ENCODE results near the gene SGTA. TPM values are rescaled to one million over a fixed set of nuclear protein-coding genes. Genes with fewer than 3 reads are reported as not detected.
A peak's percentile ranks its signal among the peaks of the same experiment; 100 is the strongest.

SGTA gene
- total and polyA plus RNA-seq, 12 donors, result 28.2 to 104 (median 54.9) TPM

DNA sequence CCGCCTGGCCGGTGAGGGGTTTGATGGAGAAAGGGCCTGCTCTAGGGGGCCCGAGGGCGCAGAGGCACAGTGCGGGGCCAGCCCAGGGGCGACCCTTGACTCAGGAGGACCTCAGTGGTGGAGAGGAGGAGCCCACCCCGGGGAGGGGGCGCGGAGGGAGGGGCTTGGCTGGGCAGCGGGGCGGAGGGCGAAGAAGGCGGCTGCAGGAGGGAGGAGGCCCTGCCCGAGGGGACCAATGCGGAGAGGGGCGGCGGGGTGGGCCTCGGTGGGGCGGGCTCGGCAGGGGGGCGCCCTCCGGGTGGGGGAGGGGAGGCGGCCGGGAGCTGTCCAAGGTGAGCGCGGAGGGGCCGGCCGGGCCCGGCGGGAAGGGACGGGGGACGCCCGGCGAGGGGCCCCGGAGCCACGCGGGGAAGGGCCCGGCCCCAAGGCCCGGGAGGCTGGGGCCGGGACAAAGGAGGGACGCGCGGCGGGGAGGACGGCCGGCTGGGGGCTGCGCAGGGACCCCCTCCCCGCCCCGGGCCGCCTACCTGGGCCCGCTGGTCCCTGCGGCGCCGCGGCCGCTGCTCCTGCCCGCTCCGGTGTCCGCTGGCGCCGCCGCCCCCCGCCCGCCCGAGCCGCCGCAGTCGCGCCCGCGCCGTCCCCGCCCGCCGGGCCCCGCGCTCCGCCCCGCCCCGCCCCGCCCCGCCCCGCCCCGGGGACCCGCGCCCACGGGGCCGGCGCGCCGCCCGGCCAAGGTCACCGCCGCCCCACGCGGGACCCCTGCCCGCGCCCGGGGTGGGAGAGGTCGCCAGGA, 62.1 kb downstream of the SGTA start, which contains the start of gene DIRAS1:
DIRAS1 (minus strand) TSS at position 596 of the 793 bp plus-strand sequence. CDS start 3,566 bp downstream, outside the sequence.
- Histone ChIP-seq H3K36me3 (replicated peaks in 1 of 2) (no peaks in the 10 kb centered on the region), H3K27ac (no peak within 1 kb of the TSS), H3K4me3 (peak within 1 kb of the TSS in 1 of 4 donors; percentile 54), H3K9me3 (replicated peaks in 1 of 3) (no peaks in the 10 kb centered on the region), H3K4me1 (replicated peaks in 1 of 2) (peaks cover 12 to 24% of the 10 kb centered on the region in 2 donors), H3K27me3 (no peaks in the 10 kb centered on the region)
- DNase-seq, result no peak
- 0 to 7% (median 1%) methylated on average over 4 to 58 of the region's 100 CpGs for WGBS, 4 donors
- intact Hi-C loops (cut with DNase I), result no loop called here
- TF ChIP-seq POLR2A (IDR thresholded peaks at IDR 0.05), result no peak
- TF ChIP-seq, protein P1, sequence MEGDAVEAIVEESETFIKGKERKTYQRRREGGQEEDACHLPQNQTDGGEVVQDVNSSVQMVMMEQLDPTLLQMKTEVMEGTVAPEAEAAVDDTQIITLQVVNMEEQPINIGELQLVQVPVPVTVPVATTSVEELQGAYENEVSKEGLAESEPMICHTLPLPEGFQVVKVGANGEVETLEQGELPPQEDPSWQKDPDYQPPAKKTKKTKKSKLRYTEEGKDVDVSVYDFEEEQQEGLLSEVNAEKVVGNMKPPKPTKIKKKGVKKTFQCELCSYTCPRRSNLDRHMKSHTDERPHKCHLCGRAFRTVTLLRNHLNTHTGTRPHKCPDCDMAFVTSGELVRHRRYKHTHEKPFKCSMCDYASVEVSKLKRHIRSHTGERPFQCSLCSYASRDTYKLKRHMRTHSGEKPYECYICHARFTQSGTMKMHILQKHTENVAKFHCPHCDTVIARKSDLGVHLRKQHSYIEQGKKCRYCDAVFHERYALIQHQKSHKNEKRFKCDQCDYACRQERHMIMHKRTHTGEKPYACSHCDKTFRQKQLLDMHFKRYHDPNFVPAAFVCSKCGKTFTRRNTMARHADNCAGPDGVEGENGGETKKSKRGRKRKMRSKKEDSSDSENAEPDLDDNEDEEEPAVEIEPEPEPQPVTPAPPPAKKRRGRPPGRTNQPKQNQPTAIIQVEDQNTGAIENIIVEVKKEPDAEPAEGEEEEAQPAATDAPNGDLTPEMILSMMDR (IDR thresholded peaks at IDR 0.05), result no peak

DNA sequence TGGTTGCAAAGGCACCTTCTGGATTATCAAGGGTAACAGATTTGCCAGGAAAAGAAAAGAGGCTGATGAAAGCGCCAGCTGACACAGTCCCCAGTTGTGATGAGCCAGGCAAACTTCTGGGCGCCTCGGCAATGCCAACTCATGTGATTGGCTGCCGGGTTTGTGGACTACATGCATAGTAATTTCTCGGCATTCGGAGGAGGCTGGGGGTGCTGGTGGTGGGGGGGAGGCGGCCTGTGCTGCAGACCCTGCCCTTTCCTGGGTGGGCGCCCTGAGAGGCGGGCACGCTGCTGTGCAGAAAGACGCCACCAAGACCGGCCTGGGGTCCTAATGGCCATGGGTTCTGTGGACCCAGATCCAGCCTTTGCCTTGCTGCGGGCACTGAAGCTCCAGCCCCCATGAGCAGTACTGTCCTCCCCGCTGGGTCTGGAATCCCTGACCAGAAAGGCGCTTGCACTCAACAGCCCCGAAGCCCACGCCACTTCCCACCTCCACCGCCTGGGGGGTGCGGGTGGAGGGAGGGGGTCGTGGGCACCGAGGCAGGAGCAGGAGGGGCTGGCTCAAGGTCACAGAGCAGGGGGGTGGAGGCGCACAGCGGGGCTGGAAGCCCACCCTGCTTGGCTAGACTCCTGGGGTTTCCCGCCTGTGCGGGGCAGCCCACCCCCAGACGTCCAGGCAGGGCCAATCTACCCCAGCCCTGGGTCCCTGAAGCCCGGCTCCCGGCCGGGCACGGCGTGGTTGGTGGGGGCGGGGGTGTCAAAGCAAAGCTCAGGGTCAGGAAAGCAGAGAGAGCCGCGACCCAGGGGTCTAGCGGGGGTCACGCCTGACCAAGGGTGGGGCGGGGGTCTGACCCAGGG, 62.9 kb downstream of the SGTA start:
- H3K27me3 ChIP-seq, result no peaks in the 10 kb centered on the region
- H3K4me1 ChIP-seq (replicated peaks in 1 of 2), result peaks cover 12 to 24% of the 10 kb centered on the region in 2 donors
- H3K36me3 ChIP-seq (replicated peaks in 1 of 2), result no peaks in the 10 kb centered on the region
- DNase-seq, result no peak
- H3K27ac ChIP-seq, result no peak overlapping the region
- H3K9me3 ChIP-seq (replicated peaks in 1 of 3), result no peaks in the 10 kb centered on the region
- WGBS, 4 donors, result 5 to 17% (median 14%) methylated on average over 11 to 37 of the region's 37 CpGs
- TF ChIP-seq POLR2A (IDR thresholded peaks at IDR 0.05), result no peak
- TF ChIP-seq, protein P1 (IDR thresholded peaks at IDR 0.05), result peak in 1 of 6 experiments; percentile 11
- intact Hi-C loops (cut with DNase I), result no loop called here
- H3K4me3 ChIP-seq, result peak overlapping the region in 1 of 4 donors; percentile 54

DNA sequence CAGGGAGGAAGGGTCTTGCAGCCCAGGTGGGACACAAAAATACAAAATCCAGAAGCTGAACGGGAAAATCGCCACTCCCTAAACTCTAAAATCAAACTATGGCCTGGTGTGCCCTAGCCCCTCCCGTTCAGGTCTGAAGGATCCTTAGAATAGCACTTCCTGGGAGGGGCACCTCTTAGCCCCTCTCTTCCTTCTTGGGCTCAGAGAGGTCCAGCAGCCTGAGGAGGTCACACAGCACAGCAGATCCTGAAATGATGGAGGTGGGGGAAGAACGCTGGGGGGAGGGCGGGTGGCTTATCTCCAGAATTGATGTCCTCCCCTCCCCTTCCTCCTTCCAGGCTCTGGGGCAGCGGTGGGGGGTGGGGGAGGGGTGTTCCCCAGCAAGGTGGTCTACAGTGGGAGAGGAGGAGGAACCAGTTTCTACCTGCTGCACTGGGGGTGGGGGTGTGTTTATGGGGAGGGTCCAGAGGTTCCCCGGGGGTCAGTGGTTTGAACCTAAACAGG, 63.8 kb downstream of the SGTA start:
- no peak overlapping the region for H3K27ac ChIP-seq
- WGBS, 4 donors, result 54 to 71% (median 63%) methylated on average over 4 to 7 of the region's 7 CpGs

More for the DNA sequence above, 63.8 kb downstream of the SGTA start:
- no peaks in the 10 kb centered on the region for H3K36me3 ChIP-seq (replicated peaks in 1 of 2)
- H3K9me3 ChIP-seq (replicated peaks in 1 of 3), result no peaks in the 10 kb centered on the region
- intact Hi-C loops (cut with DNase I), result no loop called here
- no peak overlapping the region for H3K4me3 ChIP-seq
- TF ChIP-seq POLR2A (IDR thresholded peaks at IDR 0.05), result no peak
- TF ChIP-seq, protein P1 (IDR thresholded peaks at IDR 0.05), result no peak
- H3K4me1 ChIP-seq (replicated peaks in 1 of 2), result peaks cover 12 to 24% of the 10 kb centered on the region in 2 donors
- no peaks in the 10 kb centered on the region for H3K27me3 ChIP-seq
- no peak for DNase-seq
